Measurements from ENCODE around the gene POLR2H.

DNA sequence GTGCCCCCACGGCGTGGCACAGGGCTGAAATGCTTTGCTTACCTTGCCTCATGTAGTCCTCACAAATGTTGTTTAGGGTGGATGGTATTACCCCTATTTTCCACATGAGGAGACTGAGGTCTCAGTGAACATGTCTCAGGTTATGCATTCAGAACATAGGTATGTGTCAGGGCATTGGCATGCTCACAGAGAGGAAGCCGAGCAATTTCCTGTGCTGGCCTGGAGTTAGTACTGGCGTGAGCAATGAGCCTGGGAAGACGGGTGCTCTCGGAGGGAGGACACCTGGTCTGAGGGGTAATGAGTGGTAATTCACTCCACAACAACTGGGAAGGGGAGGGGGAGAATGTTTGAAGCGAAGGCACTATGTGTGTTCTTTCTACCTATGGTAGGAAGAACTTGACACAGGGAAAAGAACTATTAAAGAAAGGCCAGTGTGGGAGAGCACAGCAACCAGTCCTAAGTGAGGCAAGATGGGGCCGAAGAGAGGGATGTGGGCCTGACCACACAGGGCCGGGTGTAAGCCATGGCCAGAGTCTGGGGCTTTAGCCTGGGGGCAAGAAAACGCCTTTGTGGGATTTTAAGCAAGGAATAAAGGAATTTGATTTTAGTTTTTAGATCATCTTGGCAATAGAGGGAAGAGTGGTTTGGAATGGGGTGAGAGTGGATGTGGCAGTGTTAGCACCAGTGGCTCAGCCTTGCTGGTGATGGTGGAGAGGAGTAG, 29.0 kb upstream of the POLR2H start:
- no peak for TF ChIP-seq EZH2 (IDR thresholded peaks at IDR 0.05; ENCODE audit: insufficient read depth, poor library complexity, severe bottlenecking)
- no peak for TF ChIP-seq EZH2phosphoT487 (IDR thresholded peaks at IDR 0.05; ENCODE audit: insufficient read depth, low read depth)

Measured in GM23248 (cell line).